Tibial nerve (tissue), 4 donors: Measurements from ENCODE around the gene PIH1D2. TPM values are rescaled to one million over a fixed set of nuclear protein-coding genes. Genes with fewer than 3 reads are reported as not detected.
"Not testable (repeated sequence)": the region's sequence is repeated elsewhere in the genome, so short reads cannot be mapped to it uniquely, and the experiment has no call there.

Source experiments
- DNase-seq, 2 donors: peaks; one replicate each; pipeline ENCODE4 v3.0.0-alpha.2; 2019; ENCODE audit warnings: low spot score in 2 of 2
- H3K27ac ChIP-seq, 4 donors: fragments of 200-600 bp; sonication (generic) in 3 of 4; one replicate each; pipeline ENCODE4 v1.5.1; 2017 to 2019; ENCODE audit warnings: mild to moderate bottlenecking in 1 of 4
- H3K27me3 ChIP-seq, 2 donors: fragments of 200-600 bp; sonication (generic) in 1 of 2; one replicate each; pipeline versions ENCODE4 v1.5.1 to v1.6.0; 2017 to 2019
- H3K36me3 ChIP-seq, 3 donors: fragments of 200-600 bp; sonication (generic); one replicate each; pipeline ENCODE4 v1.5.1; 2018 to 2019
- H3K4me1 ChIP-seq, 4 donors: fragments of 200-600 bp; sonication (generic) in 3 of 4; one replicate each; pipeline ENCODE4 v1.5.1; 2017 to 2019
- H3K4me3 ChIP-seq, 4 donors: fragments of 200-600 bp; sonication (generic) in 3 of 4; one replicate each; pipeline ENCODE4 v1.5.1; 2017 to 2019; ENCODE audit warnings: mild to moderate bottlenecking in 1 of 4, moderate library complexity in 1 of 4
- H3K9me3 ChIP-seq, 4 donors: fragments of 200-600 bp; sonication (generic) in 3 of 4; one replicate each; pipeline ENCODE4 v1.5.1; 2017 to 2019
- EP300 ChIP-seq, 2 donors: sonication (generic); formaldehyde crosslinking; IDR thresholded peaks; one replicate each; pipeline ENCODE4 v1.6.1; 2017; ENCODE audit warnings: antibody characterized with exemption in 2 of 2, mild to moderate bottlenecking in 1 of 2
- POLR2A ChIP-seq, 2 donors: fragments of 450-650 bp; IDR thresholded peaks; one replicate each; pipeline ENCODE4 v1.6.1; 2017; ENCODE audit warnings: antibody characterized with exemption in 2 of 2, mild to moderate bottlenecking in 2 of 2, moderate library complexity in 2 of 2
- WGBS, 2 donors: methylation state at CpG; one replicate each; pipeline ENCODE4 v1.1.5; 2018; 5-methylcytosine and 5-hydroxymethylcytosine counted together
- total RNA-seq, 4 donors: library from RNA; depleted of rRNA; stranded (reverse); fragments of >200 nt; gene quantifications; one replicate each; pipeline ENCODE4 v1.1.0, GENCODE V29; 2016
- TF ChIP-seq, protein P1 (sequence below), 5 experiments: fragments of 200-600 bp in 3 of 5; fragments of 450-650 bp in 2 of 5; sonication (generic) in 3 of 5; IDR thresholded peaks; one replicate each; pipeline ENCODE4 v1.5.1; 2016 to 2019; ENCODE audit warnings: antibody characterized with exemption in 5 of 5, mild to moderate bottlenecking in 3 of 5, moderate library complexity in 2 of 5

Gene PIH1D2
- total RNA-seq, 4 donors from 2014 or later = 2.2 to 7.2 (median 3.8) TPM

- Histone ChIP-seq H3K27ac (no peak overlapping the region), H3K9me3 (no peaks in the 10 kb centered on the region), H3K27me3 (no peaks in the 10 kb centered on the region), H3K4me1 (no peaks in the 10 kb centered on the region), H3K4me3 (no peak overlapping the region), H3K36me3 (peaks cover 0 to 50% (median 5%) of the 10 kb centered on the region in 3 donors)
- TF ChIP-seq, protein P1, sequence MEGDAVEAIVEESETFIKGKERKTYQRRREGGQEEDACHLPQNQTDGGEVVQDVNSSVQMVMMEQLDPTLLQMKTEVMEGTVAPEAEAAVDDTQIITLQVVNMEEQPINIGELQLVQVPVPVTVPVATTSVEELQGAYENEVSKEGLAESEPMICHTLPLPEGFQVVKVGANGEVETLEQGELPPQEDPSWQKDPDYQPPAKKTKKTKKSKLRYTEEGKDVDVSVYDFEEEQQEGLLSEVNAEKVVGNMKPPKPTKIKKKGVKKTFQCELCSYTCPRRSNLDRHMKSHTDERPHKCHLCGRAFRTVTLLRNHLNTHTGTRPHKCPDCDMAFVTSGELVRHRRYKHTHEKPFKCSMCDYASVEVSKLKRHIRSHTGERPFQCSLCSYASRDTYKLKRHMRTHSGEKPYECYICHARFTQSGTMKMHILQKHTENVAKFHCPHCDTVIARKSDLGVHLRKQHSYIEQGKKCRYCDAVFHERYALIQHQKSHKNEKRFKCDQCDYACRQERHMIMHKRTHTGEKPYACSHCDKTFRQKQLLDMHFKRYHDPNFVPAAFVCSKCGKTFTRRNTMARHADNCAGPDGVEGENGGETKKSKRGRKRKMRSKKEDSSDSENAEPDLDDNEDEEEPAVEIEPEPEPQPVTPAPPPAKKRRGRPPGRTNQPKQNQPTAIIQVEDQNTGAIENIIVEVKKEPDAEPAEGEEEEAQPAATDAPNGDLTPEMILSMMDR (IDR thresholded peaks at IDR 0.05) = no peak
- TF ChIP-seq POLR2A (IDR thresholded peaks at IDR 0.05) (no peak), EP300 (IDR thresholded peaks at IDR 0.05) (no peak)
- DNase-seq = no peak
- WGBS, 2 donors = 91 to 93% methylated on average over 11 of the region's 11 CpGs
Observed at GRCh38 chr11:112097734-112098528, 24.1 kb upstream of the PIH1D2 start.

- TF ChIP-seq, protein P1 (IDR thresholded peaks at IDR 0.05) = no peak
- TF ChIP-seq POLR2A (IDR thresholded peaks at IDR 0.05) (no peak), EP300 (IDR thresholded peaks at IDR 0.05) (no peak)
- Histone ChIP-seq H3K4me1 (no peaks in the 10 kb centered on the region), H3K9me3 (no peaks in the 10 kb centered on the region), H3K36me3 (peaks cover 0 to 68% (median 19%) of the 10 kb centered on the region in 3 donors), H3K4me3 (no peak overlapping the region), H3K27me3 (no peaks in the 10 kb centered on the region), H3K27ac (no peak overlapping the region)
- DNase-seq = no peak
Observed at GRCh38 chr11:112096194-112096593, 22.4 kb upstream of the PIH1D2 start.

DNA sequence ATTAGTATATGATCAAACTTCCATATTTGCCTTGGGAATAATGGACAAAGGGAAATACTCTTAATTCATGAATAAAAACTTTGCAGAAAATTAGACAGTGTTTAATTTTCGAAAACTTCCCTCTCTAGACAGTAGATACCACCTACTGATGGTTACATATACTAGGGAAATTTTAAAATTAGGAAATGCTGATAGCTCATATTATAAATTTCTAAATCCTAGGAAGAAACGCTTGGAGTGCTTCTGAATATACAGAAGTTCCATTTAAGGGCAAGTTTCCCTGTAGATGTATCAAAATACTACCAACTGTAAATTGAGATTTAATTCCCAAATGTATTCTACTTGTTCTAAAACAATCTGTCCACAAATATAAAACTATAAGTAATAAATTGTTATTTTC lies 21.5 kb upstream of the PIH1D2 start:
- not testable (repeated sequence) for H3K4me3 ChIP-seq, H3K9me3 ChIP-seq, DNase-seq, H3K27me3 ChIP-seq, H3K4me1 ChIP-seq, H3K27ac ChIP-seq
- 93 to 95% methylated on average over 2 of the region's 2 CpGs for WGBS, 2 donors
- H3K36me3 ChIP-seq = peaks cover 0 to 77% (median 27%) of the 10 kb centered on the region in 3 donors

DNA sequence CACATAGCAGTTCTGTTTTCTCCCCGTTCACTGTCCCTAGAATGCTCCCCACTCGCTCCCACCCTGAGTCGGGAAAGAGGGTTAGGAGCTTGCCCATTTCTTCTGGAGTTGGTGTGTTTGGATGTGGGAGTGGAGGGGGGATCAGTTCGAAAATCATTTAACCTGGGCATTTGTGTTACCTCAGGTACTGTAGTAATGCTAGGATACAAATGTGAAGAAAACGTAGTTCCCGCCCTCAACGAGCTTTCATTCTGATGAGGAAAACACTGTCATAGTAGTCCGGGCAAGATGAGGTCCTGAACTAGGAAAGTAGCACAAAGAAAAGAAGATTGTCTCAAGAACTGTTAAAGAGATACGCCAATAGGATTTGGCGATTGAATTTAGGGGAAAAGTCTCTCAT lies 13.4 kb upstream of the PIH1D2 start:
- H3K4me1 ChIP-seq = peaks cover 0 to 48% (median 23%) of the 10 kb centered on the region in 4 donors
- DNase-seq = no peak

GRCh38 chr11:112086422-112087191 lies 12.8 kb upstream of the PIH1D2 start, which contains the start of the genes SDHD and TIMM8B:
Gene SDHD, plus strand, starts transcription at chr11:112086873. Its CDS starts 35 bp downstream, at chr11:112086908.
Gene TIMM8B, minus strand, starts transcription at chr11:112086756. Its CDS starts 33 bp downstream, at chr11:112086723.
- peak within 1 kb of the TSS; percentile 75 to 88 (median 83) for H3K27ac ChIP-seq
- H3K4me1 ChIP-seq = peaks cover 0 to 48% (median 23%) of the 10 kb centered on the region in 4 donors
- WGBS, 2 donors = 0 to 1% methylated on average over 39 to 44 of the region's 45 CpGs
- H3K9me3 ChIP-seq = no peaks in the 10 kb centered on the region
- no peaks in the 10 kb centered on the region for H3K27me3 ChIP-seq
- TF ChIP-seq EP300 (IDR thresholded peaks at IDR 0.05) (peak; percentile 89 to 92), POLR2A (IDR thresholded peaks at IDR 0.05) (peak; percentile 14 to 48)
- TF ChIP-seq, protein P1 (IDR thresholded peaks at IDR 0.05) = peak in 3 of 5 experiments; percentile 8 to 56 (median 56)
- DNase-seq = peak; percentile 90 to 94
- peak within 1 kb of the TSS; percentile 60 to 94 (median 78) for H3K4me3 ChIP-seq
- peaks cover 0 to 71% (median 18%) of the 10 kb centered on the region in 3 donors for H3K36me3 ChIP-seq

More for the DNA sequence above, 13.4 kb upstream of the PIH1D2 start:
- no peaks in the 10 kb centered on the region for H3K9me3 ChIP-seq
- TF ChIP-seq EP300 (IDR thresholded peaks at IDR 0.05) (no peak), POLR2A (IDR thresholded peaks at IDR 0.05) (no peak)
- TF ChIP-seq, protein P1 (IDR thresholded peaks at IDR 0.05) = no peak
- peak overlapping the region; percentile 60 to 94 (median 78) for H3K4me3 ChIP-seq
- H3K27ac ChIP-seq = peak overlapping the region; percentile 75 to 88 (median 83)
- H3K36me3 ChIP-seq = peaks cover 0 to 71% (median 24%) of the 10 kb centered on the region in 3 donors
- 19 to 20% methylated on average over 10 of the region's 10 CpGs for WGBS, 2 donors
- no peaks in the 10 kb centered on the region for H3K27me3 ChIP-seq
